Measurements from ENCODE around the gene DPH7. TPM values are rescaled to one million over a fixed set of nuclear protein-coding genes. Genes with fewer than 3 reads are reported as not detected.

Gene DPH7
- total RNA-seq, 1 experiment from 2014 or later = 54.4 TPM

- no TSS peak for BruUV-seq (replicated peaks)
- no peak overlapping the region for H3K4me2 ChIP-seq (ENCODE audit: low read length)
- no peaks in the 10 kb centered on the region for H4K20me1 ChIP-seq (ENCODE audit: insufficient read depth)
- DNase-seq (ENCODE audit: low read depth, low spot score) (no peak), ATAC-seq (no peak)
- ChIA-PET POLR2A (no interaction called here), CTCF (no interaction called here), RAD21 (ENCODE audit: low non-redundant PET in 1 of 2, low total read pairs in 2 of 2, uncharacterized antibody in 2 of 2, unreplicated experiment in 2 of 2) (interaction anchor here in 1 of 2 experiments (0.7 kb wide), 1 partner anchor 219 kb away, joined by 3 read pairs; no protein-coding TSS in a partner anchor)
- intact Hi-C loops (cut with micrococcal nuclease) = no loop called here
- no peaks in the 10 kb centered on the region for H3K9me2 ChIP-seq (ENCODE audit: insufficient read depth)
- no peak overlapping the region for H3K4me3 ChIP-seq (replicated peaks in 1 of 2; ENCODE audit: low read depth in 1 of 2, low read length in 2 of 2)
- H3K9me3 ChIP-seq (ENCODE audit: control insufficient read depth in 1 of 2, insufficient read depth in 1 of 2, low read depth in 1 of 2, low read length in 2 of 2) = no peaks in the 10 kb centered on the region
- no peaks in the 10 kb centered on the region for H3K4me1 ChIP-seq (ENCODE audit: control insufficient read depth in 1 of 2, insufficient read depth in 2 of 2, low read length in 2 of 2)
- no peak for TF ChIP-seq EZH2phosphoT487 (IDR thresholded peaks at IDR 0.05; ENCODE audit: borderline replicate concordance)
- TF ChIP-seq TCF7L2 (IDR thresholded peaks at IDR 0.05; ENCODE audit: borderline replicate concordance, extremely low read depth, insufficient read depth, insufficient read length) = no peak
- TF ChIP-seq, protein P1, sequence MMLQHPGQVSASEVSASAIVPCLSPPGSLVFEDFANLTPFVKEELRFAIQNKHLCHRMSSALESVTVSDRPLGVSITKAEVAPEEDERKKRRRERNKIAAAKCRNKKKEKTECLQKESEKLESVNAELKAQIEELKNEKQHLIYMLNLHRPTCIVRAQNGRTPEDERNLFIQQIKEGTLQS (IDR thresholded peaks at IDR 0.05) = no peak
- no peak for TF ChIP-seq SIN3A (IDR thresholded peaks at IDR 0.05; ENCODE audit: low read depth)
- TF ChIP-seq CTCF (IDR thresholded peaks at IDR 0.05 in 2 of 3, conservative IDR thresholded peaks at IDR 0.05 in 1 of 3; ENCODE audit: borderline replicate concordance in 1 of 3, insufficient read depth in 1 of 3, low read depth in 2 of 3, low read length in 2 of 3) = no peak
- TF ChIP-seq EGR1 (IDR thresholded peaks at IDR 0.05; ENCODE audit: low read depth) = no peak
- no peak for TF ChIP-seq RAD21 (IDR thresholded peaks at IDR 0.05; ENCODE audit: low read depth)
- no peak for TF ChIP-seq JUND (IDR thresholded peaks at IDR 0.05)
- H3K79me2 ChIP-seq (ENCODE audit: insufficient read depth, low read length) = no peaks in the 10 kb centered on the region
- H2AFZ ChIP-seq (ENCODE audit: low read depth, low read length, poor library complexity, severe bottlenecking) = no peak overlapping the region
- H3K36me3 ChIP-seq (ENCODE audit: control insufficient read depth in 1 of 2, insufficient read depth in 2 of 2, low read length in 2 of 2) = no peaks in the 10 kb centered on the region
- no peak overlapping the region for H3K9ac ChIP-seq (ENCODE audit: low read length)
- H3K27me3 ChIP-seq (ENCODE audit: insufficient read depth, low read length) = no peaks in the 10 kb centered on the region
- H3K27ac ChIP-seq (ENCODE audit: low read depth, low read length) = no peak overlapping the region
Measured at GRCh38 chr9:137505421-137506140, 73.1 kb downstream of the DPH7 start.

Other genes starting within 250 kb of the DPH7 start
- gene EXD3, start 155.8 kb downstream of the DPH7 start, total RNA-seq (2021; ENCODE audit: unreplicated experiment) = 25.4 TPM
- 13.2 TPM for gene NOXA1, start 155.5 kb downstream of the DPH7 start, total RNA-seq (2021; ENCODE audit: unreplicated experiment)
- gene ENTPD8, start 137.6 kb downstream of the DPH7 start, total RNA-seq (2021; ENCODE audit: unreplicated experiment) = 1.7 TPM
- 81.9 TPM for gene NSMF, start 119.6 kb downstream of the DPH7 start, total RNA-seq (2021; ENCODE audit: unreplicated experiment)
- gene PNPLA7, start 28.5 kb downstream of the DPH7 start, total RNA-seq (2021; ENCODE audit: unreplicated experiment) = 1.8 TPM
- 69.5 TPM for gene MRPL41, start 27.0 kb downstream of the DPH7 start, total RNA-seq (2021; ENCODE audit: unreplicated experiment)
- 57.4 TPM for gene ZMYND19, start 11.6 kb upstream of the DPH7 start, total RNA-seq (2021; ENCODE audit: unreplicated experiment)
- gene ARRDC1, start 26.8 kb upstream of the DPH7 start, total RNA-seq (2021; ENCODE audit: unreplicated experiment) = 82.8 TPM
- gene EHMT1, start 40.1 kb upstream of the DPH7 start, total RNA-seq (2021; ENCODE audit: unreplicated experiment) = 86.1 TPM

Measured in HCT116 (cell line).